Measurements from ENCODE around the gene SLC25A19.

DNA sequence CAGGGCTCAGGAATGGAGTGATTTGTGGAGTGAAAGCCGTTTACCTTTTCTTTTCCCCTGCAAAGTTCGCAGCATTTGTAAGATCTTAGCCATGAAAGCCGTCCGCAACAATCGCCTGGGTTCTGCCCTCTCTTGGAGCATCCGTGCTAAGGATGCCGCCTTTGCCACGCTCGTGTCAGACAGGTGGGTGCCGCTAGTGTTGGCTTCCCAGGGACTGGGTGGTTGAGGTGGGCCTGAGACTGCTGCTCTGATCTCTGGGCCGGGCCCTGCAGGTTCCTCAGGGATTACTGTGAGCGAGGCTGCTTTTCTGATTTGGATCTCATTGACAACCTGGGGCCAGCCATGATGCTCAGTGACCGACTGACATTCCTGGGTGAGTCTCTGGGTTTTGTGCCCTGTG is 56.4 kb downstream of the SLC25A19 start:
- TF ChIP-seq POLR2A (IDR thresholded peaks at IDR 0.05; ENCODE audit: low read depth, low read length) (no peak), TAF1 (IDR thresholded peaks at IDR 0.05; ENCODE audit: borderline replicate concordance, low read depth, low read length) (no peak)
